OCI-LY7 (cell line): Measurements from ENCODE around the gene PTEN. TPM values are rescaled to one million over a fixed set of nuclear protein-coding genes. Genes with fewer than 3 reads are reported as not detected.

Experiments used
- BruUV-seq: library from RNA; stranded (reverse); fragments of 400-500 nt; replicated peaks from 2 replicates; lab custom pipeline; 2021; lab: Mats Ljungman, UMichigan
- CTCF ChIA-PET: fragments of 300-600 bp; sonication (Branson Sonifier 250); formaldehyde crosslinking; loops from one replicate; lab custom pipeline; 2022; ENCODE audit warnings: antibody characterized with exemption; ENCODE audit not compliant: unreplicated experiment; lab: Charles Lee
- POLR2A ChIA-PET: fragments of 300-600 bp; sonication (Branson Sonifier 250); formaldehyde crosslinking; loops from one replicate; lab custom pipeline; 2022; ENCODE audit warnings: antibody characterized with exemption; lab: Charles Lee
- DNase-seq: peaks from one replicate; pipeline ENCODE4 v3.0.0-alpha.2; 2015; ENCODE audit warnings: low spot score
- H2AFZ ChIP-seq: fragments of 200-600 bp; sonication (generic), shearing (Covaris generic); 2 replicates; pipeline ENCODE4 v1.6.1; 2014; ENCODE audit warnings: mild to moderate bottlenecking, antibody characterized with exemption, low read length, moderate library complexity
- H3K27ac ChIP-seq: fragments of 200-600 bp; sonication (generic); 2 replicates; pipeline ENCODE4 v1.5.1; 2014; ENCODE audit warnings: mixed run types, low read depth, mild to moderate bottlenecking, moderate library complexity, low read length, inconsistent platforms; ENCODE audit not compliant: poor library complexity, severe bottlenecking
- H3K36me3 ChIP-seq: fragments of 200-600 bp; sonication (generic); 2 replicates; pipeline ENCODE4 v1.6.1; 2014; ENCODE audit warnings: mild to moderate bottlenecking, antibody characterized with exemption, low read length, moderate library complexity, mixed read lengths; ENCODE audit not compliant: insufficient read depth
- H3K4me1 ChIP-seq: fragments of 200-600 bp; sonication (generic); 2 replicates; pipeline ENCODE4 v1.5.1; 2014; ENCODE audit warnings: mild to moderate bottlenecking, low read length; ENCODE audit not compliant: insufficient read depth, poor library complexity, severe bottlenecking
- H3K4me2 ChIP-seq: fragments of 200-600 bp; sonication (generic); 2 replicates; pipeline ENCODE4 v1.6.1; 2014; ENCODE audit warnings: mild to moderate bottlenecking, low read length
- H3K4me3 ChIP-seq: fragments of 200-600 bp; sonication (generic); 2 replicates; pipeline ENCODE4 v1.5.1; 2014; ENCODE audit warnings: mild to moderate bottlenecking, low read depth, low read length; ENCODE audit not compliant: poor library complexity, severe bottlenecking
- H3K79me2 ChIP-seq: fragments of 200-600 bp; sonication (generic); 2 replicates; pipeline ENCODE4 v1.6.1; 2016; ENCODE audit warnings: low read depth, mild to moderate bottlenecking, low read length, moderate library complexity, mixed read lengths; ENCODE audit not compliant: insufficient read depth
- H3K9me2 ChIP-seq: fragments of 200-600 bp; sonication (generic); 2 replicates; pipeline ENCODE4 v1.6.1; 2016; ENCODE audit warnings: mild to moderate bottlenecking, low read length, mixed read lengths; ENCODE audit not compliant: insufficient read depth
- H3K9me3 ChIP-seq: fragments of 200-600 bp; sonication (generic); 2 replicates; pipeline ENCODE4 v1.6.1; 2014; ENCODE audit warnings: mild to moderate bottlenecking, mixed run types, low read length, mixed read lengths
- H4K20me1 ChIP-seq: fragments of 200-600 bp; sonication (generic); 2 replicates; pipeline ENCODE4 v1.6.1; 2014; ENCODE audit warnings: mild to moderate bottlenecking, antibody characterized with exemption, low read length, moderate library complexity, mixed read lengths; ENCODE audit not compliant: insufficient read depth
- EZH2phosphoT487 ChIP-seq: fragments of 200-600 bp; sonication (generic); IDR thresholded peaks from 2 replicates; pipeline ENCODE4 v1.6.1; 2018; ENCODE audit warnings: low read depth, borderline replicate concordance, mild to moderate bottlenecking, mixed run types, antibody characterized with exemption, low read length, moderate library complexity, mixed read lengths
- intact Hi-C: fragments of 100-400 bp; cut with micrococcal nuclease; formaldehyde crosslinking; loops from one replicate; pipeline ENCODE4 v1.10.0; 2022; ENCODE audit not compliant: unreplicated experiment
- total RNA-seq, 2 experiments: library from RNA; depleted of rRNA in 1 of 2; stranded (reverse); fragments of >200 nt in 1 of 2; shearing (Covaris generic) in 1 of 2; gene quantifications; 2 replicates each; pipeline ENCODE4 v1.2.3, GENCODE V29; 2014 to 2022
- TF ChIP-seq, protein P1 (sequence below): fragments of 200-600 bp; sonication (generic); conservative IDR thresholded peaks from 2 replicates; pipeline ENCODE4 v1.5.1; 2014; ENCODE audit warnings: mild to moderate bottlenecking, antibody characterized with exemption, low read length, moderate library complexity, mixed read lengths

Gene PTEN
- total RNA-seq, 2 experiments from 2014 or later, result 135 to 173 TPM

DNA sequence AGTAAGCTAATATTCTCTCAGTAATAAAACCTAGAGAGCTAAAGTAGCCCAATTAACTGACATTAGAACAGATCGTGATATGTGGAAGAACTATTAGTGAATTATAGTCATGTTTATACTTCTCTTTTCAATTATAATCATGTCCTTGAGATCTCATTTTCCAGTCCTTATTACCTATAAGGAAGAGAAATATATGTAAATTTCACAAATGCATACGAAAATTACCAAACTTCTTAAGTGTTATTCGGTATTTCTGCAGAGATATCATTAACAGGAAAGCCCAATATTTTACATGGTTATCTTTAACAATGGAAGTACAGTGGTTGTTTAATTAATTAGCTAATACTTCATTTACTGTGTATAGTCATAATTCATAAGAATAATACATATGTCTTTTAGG is 110.7 kb downstream of the PTEN start:
- Histone ChIP-seq H2AFZ (no peak overlapping the region), H3K4me2 (no peak overlapping the region), H3K4me1 (no peaks in the 10 kb centered on the region), H4K20me1 (no peaks in the 10 kb centered on the region), H3K36me3 (peaks cover 12% of the 10 kb centered on the region; the same call in 1 of the 2 replicates), H3K27ac (no peak overlapping the region), H3K79me2 (no peaks in the 10 kb centered on the region), H3K9me2 (no peaks in the 10 kb centered on the region), H3K4me3 (no peak overlapping the region), H3K9me3 (0 out of 2 replicates have a peak, but pooled peaks cover 6% of the 10 kb centered on the region)
- intact Hi-C loops, result no loop called here
- ChIA-PET POLR2A (interaction anchor here (0.7 to 1.5 kb wide), 4 partner anchors 15 to 431 kb away, joined by 3 to 4 read pairs (median 4); no protein-coding TSS in a partner anchor), CTCF (no interaction called here)
- BruUV-seq, result no TSS peak
- DNase-seq, result no peak
- TF ChIP-seq EZH2phosphoT487, result no peak
- TF ChIP-seq, protein P1, sequence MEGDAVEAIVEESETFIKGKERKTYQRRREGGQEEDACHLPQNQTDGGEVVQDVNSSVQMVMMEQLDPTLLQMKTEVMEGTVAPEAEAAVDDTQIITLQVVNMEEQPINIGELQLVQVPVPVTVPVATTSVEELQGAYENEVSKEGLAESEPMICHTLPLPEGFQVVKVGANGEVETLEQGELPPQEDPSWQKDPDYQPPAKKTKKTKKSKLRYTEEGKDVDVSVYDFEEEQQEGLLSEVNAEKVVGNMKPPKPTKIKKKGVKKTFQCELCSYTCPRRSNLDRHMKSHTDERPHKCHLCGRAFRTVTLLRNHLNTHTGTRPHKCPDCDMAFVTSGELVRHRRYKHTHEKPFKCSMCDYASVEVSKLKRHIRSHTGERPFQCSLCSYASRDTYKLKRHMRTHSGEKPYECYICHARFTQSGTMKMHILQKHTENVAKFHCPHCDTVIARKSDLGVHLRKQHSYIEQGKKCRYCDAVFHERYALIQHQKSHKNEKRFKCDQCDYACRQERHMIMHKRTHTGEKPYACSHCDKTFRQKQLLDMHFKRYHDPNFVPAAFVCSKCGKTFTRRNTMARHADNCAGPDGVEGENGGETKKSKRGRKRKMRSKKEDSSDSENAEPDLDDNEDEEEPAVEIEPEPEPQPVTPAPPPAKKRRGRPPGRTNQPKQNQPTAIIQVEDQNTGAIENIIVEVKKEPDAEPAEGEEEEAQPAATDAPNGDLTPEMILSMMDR, result no peak

DNA sequence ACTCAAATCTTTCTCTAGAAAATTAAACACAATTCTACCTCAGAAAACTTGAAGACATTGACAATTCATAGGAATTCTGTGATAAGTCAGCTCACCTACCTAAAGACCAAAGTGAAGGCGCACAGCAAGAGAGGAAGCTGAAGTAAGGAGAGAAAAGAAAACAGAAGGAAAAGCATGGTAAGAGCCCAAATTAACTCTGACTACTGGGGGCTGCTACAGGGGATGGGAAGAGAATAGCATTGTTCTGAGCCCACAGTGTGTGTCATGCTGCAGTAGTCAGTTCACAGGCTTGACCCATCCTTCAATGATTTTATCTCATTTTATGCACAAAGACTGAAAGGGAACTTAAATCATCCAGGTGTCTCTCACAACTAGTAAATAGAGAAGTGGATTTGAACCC is 111.3 kb downstream of the PTEN start:
- DNase-seq, result no peak
- H2AFZ ChIP-seq, result no peak overlapping the region
- H4K20me1 ChIP-seq, result no peaks in the 10 kb centered on the region
- intact Hi-C loops, result loop anchor here (5.0 kb wide), 2 partner anchors 138 to 578 kb away; no protein-coding TSS in a partner anchor
- H3K4me3 ChIP-seq, result no peak overlapping the region
- CTCF ChIA-PET, result no interaction called here
- 0 out of 2 replicates have a peak, but pooled peaks cover 6% of the 10 kb centered on the region for H3K9me3 ChIP-seq
- H3K27ac ChIP-seq, result no peak overlapping the region
- POLR2A ChIA-PET, result interaction anchor here (0.5 to 1.5 kb wide), 6 partner anchors 11 to 343 kb away, joined by 3 to 4 read pairs (median 3); no protein-coding TSS in a partner anchor
- no peak overlapping the region for H3K4me2 ChIP-seq
- no peaks in the 10 kb centered on the region for H3K4me1 ChIP-seq
- TF ChIP-seq, protein P1, result no peak
- no peak for TF ChIP-seq EZH2phosphoT487
- no peaks in the 10 kb centered on the region for H3K79me2 ChIP-seq
- no TSS peak for BruUV-seq
- H3K9me2 ChIP-seq, result no peaks in the 10 kb centered on the region
- H3K36me3 ChIP-seq, result peaks cover 12% of the 10 kb centered on the region; the same call in 1 of the 2 replicates
